GM18502 (cell line): ENCODE data around the gene TIGD2.

Experiments used
- ATAC-seq: cut with Tn5 transposase; IDR thresholded peaks from one replicate; pipeline ENCODE4 v1.9.1; 2021; ENCODE audit warnings: mild to moderate bottlenecking; ENCODE audit not compliant: unreplicated experiment, poor library complexity

TIGD2 gene

DNA sequence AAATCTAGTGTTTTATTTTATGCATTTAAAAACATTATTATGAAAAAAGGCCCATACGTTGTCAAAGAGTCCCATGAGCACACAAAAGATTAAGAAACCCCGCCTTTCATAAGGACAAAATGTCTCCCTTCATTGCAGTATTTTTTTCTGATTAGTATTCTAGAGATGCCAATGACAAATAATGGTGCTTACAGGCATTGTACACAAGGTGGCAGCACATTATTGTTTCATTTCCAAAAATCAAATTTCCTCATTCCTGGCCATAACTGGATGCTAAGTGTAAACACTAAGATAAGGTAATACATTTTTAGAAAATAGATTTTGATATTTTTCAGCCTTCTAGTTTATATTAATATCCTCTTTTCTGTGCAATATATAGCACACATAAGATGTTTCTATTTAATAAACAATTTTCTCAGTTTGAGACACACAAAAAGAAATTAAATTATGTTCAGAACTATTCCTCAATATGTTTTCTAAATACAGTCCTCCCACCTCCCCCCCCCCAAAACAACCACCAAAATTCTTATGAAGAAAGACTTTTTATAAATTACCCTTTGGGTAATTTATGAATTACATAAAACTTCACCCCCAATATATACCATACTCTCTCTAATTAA, 47.7 kb downstream of the TIGD2 start:
- ATAC-seq: peak; percentile 69

DNA sequence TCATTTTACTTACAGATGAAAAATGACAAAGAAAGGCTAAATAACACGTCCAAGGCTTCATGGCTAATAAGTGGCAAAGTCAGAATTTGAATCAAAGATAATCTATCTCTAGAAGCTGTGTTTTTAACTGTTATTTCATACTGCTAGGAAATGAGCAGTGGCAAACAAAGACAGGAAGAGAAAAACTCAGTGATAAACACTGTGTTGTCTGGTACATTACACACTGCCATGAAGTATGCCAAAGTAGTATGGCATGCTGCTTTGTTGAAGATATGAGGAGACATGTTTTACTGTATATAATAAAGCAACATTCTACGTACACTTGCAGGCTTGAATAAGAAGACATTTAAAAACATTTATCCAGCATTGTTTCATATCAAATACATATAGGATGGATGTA, 49.5 kb downstream of the TIGD2 start:
- no peak for ATAC-seq

DNA sequence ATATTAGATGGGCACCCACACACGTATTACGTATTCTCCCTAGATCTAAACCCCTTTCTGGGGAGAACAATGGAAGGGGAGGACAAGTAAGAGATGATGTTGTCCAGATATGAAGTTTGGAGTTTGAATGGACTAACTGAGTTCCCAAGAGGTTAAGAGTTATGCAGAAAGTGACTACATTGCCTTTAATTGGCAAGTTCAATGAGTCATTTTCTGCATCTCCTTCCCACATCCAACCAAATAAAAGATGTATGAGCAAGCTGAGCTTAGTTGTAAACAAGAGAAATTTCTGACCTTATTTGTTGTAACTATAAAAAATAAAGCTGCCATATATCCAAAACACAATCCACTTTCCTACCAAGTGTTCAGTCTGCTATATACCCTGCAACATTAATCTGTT, 50.5 kb downstream of the TIGD2 start:
- no peak for ATAC-seq

DNA sequence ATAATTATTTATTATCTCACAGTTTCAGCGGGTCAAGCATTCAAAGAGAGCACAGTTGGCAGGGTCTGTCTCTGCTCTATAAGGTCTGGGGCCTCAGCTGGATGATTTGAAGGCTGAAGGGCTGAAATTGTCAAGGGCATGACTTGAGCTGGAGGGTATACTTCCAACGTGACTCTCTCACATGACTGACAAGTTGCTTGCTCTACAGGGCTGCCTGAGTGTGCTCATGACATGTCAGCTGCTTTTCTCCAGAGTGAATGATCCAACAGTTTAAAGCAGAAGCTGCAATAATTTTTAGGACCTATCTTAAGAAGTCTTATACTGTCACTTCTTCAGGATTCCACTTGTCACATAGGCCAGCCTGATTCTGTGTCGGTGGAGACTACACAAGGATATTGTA, 51.2 kb downstream of the TIGD2 start:
- ATAC-seq: no peak

DNA sequence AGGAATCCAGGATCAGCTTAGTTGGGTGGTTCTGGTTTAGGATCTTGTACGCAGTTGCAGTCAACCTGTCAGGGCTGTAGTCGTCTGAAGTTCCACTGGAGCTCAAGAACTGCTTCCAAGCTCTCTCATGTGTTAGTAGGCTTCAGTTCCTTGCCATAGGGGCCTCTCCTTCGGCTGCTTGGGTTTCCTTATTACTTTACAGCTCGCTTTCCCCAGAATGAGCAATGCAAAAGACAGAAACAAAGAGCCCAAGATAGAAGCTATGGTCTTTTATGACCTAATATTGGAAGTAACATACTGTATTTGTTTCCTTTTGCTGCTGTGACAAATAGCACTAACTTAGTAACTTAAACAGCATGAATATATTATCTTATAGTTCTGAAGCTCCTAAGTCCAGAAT, 51.7 kb downstream of the TIGD2 start:
- no peak for ATAC-seq

DNA sequence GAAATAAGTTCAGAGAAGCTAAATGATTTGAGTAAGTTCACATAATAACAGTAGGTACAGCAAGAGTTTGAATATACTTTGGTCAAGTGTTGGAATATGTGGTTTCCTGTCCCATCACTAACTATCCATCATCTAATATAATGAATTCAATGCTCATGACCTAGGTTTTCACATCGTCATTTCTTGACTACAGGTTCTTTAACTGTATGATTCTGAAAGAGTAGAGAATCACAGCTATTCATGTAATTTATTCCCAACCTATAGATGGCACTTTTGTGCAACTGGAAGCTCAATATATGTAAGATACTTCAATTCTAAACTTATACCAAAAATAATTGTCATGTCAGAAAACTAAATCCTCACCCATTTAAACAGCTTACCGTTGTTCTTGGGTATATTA, 53.1 kb downstream of the TIGD2 start:
- no peak for ATAC-seq
